ENCODE results near the gene P4HA2. TPM values are rescaled to one million over a fixed set of nuclear protein-coding genes. Genes with fewer than 3 reads are reported as not detected.
A peak's percentile ranks its signal among the peaks of the same experiment; 100 is the strongest.

Gene P4HA2
- total RNA-seq, 1 experiment from 2014 or later, result 15.1 TPM

DNA sequence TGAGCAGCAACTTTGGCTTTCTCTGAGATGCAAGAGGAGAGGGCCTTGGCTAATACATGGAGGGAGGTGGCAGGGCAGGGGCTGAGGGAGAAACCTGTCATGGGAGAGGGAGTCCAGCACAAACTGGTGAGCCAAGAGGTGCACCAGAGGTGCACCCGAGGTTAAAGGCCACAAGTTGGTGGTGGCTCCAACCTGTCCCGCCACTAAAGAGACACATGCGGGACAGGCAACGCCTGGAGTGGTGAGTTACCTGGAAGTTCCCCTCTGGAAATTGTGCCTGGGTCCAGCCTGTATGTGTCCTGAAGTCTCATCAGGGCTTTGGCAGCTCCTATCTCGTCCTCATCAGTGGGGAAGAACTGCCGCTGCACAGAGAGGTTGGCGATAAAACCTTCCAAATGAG, 14.0 kb downstream of the P4HA2 start (continued):
- TF ChIP-seq AFF4 (CRISPR knock-in tag; IDR thresholded peaks at IDR 0.05; ENCODE audit: borderline replicate concordance), result no peak
- TF ChIP-seq CREM (CRISPR knock-in tag; IDR thresholded peaks at IDR 0.05), result no peak
- TF ChIP-seq ATF2 (CRISPR knock-in tag; IDR thresholded peaks at IDR 0.05; ENCODE audit: borderline replicate concordance, low read depth), result no peak
- TF ChIP-seq, protein P1, sequence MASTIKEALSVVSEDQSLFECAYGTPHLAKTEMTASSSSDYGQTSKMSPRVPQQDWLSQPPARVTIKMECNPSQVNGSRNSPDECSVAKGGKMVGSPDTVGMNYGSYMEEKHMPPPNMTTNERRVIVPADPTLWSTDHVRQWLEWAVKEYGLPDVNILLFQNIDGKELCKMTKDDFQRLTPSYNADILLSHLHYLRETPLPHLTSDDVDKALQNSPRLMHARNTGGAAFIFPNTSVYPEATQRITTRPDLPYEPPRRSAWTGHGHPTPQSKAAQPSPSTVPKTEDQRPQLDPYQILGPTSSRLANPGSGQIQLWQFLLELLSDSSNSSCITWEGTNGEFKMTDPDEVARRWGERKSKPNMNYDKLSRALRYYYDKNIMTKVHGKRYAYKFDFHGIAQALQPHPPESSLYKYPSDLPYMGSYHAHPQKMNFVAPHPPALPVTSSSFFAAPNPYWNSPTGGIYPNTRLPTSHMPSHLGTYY (CRISPR knock-in tag; IDR thresholded peaks at IDR 0.05), result no peak

DNA sequence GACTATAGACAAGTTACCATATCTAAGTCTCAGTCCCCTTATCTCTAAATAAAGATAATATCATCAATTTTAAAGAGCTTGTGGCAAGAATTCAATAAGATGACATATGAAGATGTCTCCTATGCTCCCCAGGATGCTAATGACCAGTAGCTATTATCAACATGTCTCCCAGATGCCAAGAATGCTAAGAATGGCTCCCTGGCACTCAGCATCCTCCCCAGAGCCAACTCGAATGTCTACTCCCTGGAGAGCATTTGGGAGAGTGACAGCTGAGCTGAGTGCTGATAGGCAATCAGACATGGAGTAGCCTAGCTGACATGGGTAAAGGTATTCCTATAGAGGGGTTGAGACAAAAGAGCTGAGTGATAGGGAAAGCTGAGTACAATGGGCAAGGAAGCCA, 15.9 kb downstream of the P4HA2 start:
- ATAC-seq (peak; percentile 39), DNase-seq (ENCODE audit: low spot score) (no peak)
- H3K4me3 Mint-ChIP-seq, result no peak overlapping the region
- no peak for TF ChIP-seq NFYB (CRISPR knock-in tag; conservative IDR thresholded peaks at IDR 0.05; ENCODE audit: low read depth)
- TF ChIP-seq TCF7 (CRISPR knock-in tag; IDR thresholded peaks at IDR 0.05; ENCODE audit: low read depth), result no peak
- TF ChIP-seq, protein P2, sequence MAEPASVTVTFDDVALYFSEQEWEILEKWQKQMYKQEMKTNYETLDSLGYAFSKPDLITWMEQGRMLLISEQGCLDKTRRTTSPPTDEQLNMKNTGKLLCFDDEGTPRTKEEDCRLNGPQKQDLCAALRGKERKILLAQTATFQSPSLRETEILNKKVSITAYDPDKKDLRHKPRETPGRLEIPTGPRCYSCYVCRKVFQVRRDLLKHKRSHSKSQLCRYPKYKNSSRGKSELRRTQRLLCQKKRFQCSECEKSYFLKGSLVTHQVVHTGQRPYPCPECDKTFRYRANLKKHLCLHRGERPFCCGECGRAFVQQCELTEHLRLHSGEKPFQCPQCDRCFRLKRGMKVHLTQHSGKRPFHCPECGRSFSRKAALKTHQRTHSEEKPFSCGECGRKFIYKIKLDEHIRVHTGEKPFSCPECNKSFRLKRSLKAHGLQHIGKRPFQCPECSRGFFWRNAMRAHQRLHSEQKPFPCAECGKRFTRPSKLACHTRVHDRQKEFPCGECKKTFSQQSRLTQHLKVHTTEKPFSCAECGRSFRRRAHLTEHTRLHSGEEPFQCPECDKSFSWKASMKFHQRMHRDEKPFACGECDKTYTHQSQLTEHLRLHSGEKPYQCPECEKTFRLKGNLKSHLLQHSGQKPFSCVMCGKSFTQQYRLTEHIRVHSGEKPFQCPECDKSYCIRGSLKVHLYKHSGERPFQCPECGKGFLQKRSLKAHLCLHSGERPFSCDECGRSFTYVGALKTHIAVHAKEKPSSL (CRISPR knock-in tag; conservative IDR thresholded peaks at IDR 0.05), result no peak
- no peak for TF ChIP-seq GRHL2 (CRISPR knock-in tag; IDR thresholded peaks at IDR 0.05; ENCODE audit: insufficient replicate concordance, severe bottlenecking)
- H3K27me3 Mint-ChIP-seq (ENCODE audit: low read depth), result no peaks in the 10 kb centered on the region
- peaks cover 6% of the 10 kb centered on the region for H3K36me3 Mint-ChIP-seq
- ChIA-PET POLR2A (interaction anchor here (1.2 kb wide), 1 partner anchor 16 kb away, joined by 4 read pairs; the partner anchor contains the start of gene P4HA2), CTCF (interaction anchor here (0.9 to 1.5 kb wide), 3 partner anchors 22 to 31 kb away, joined by 3 to 6 read pairs (median 4); no protein-coding TSS in a partner anchor)
- H3K4me1 Mint-ChIP-seq, result peaks cover 9% of the 10 kb centered on the region
- no peaks in the 10 kb centered on the region for H3K9me3 Mint-ChIP-seq
- H3K27ac Mint-ChIP-seq, result no peak overlapping the region

DNA sequence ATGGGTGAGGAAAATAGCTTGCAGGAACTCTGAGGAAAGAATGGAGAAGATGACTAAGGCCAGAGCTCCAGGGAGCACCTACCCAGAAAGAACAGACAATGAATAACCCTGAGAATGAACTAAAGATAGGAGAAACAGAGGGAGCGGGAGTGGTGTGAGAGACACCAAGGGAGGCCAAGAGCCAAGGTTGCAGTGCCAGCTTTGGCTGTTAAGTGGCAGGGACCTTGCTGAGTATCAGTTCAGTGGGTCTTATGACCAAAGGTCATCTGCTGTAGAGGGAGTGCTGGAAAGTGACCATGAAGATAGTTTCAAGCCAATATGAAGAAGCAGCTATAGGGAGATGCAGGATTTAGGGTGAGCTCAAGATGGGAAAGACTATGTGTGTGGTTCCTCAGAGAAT, 16.7 kb downstream of the P4HA2 start:
- Mint-ChIP-seq H3K4me3 (no peak overlapping the region), H3K27ac (no peak overlapping the region), H3K27me3 (ENCODE audit: low read depth) (no peaks in the 10 kb centered on the region), H3K36me3 (peaks cover 6% of the 10 kb centered on the region), H3K4me1 (peaks cover 9% of the 10 kb centered on the region), H3K9me3 (no peaks in the 10 kb centered on the region)
- no peak for DNase-seq (ENCODE audit: low spot score)
- no peak for ATAC-seq
- ChIA-PET CTCF (interaction anchor here (1.2 to 1.5 kb wide), 3 partner anchors 21 to 27 kb away, joined by 3 to 6 read pairs (median 4); no protein-coding TSS in a partner anchor), POLR2A (no interaction called here)
- no peak for TF ChIP-seq TEAD1 (CRISPR knock-in tag; IDR thresholded peaks at IDR 0.05)
- no peak for TF ChIP-seq IRF2 (CRISPR knock-in tag; IDR thresholded peaks at IDR 0.05; ENCODE audit: borderline replicate concordance, low read depth)
- no peak for TF ChIP-seq FOXP1 (CRISPR knock-in tag; IDR thresholded peaks at IDR 0.05; ENCODE audit: borderline replicate concordance)
- no peak for TF ChIP-seq NFATC4 (CRISPR knock-in tag; IDR thresholded peaks at IDR 0.05)
- no peak for TF ChIP-seq EMX1 (CRISPR knock-in tag; IDR thresholded peaks at IDR 0.05)
- TF ChIP-seq AFF4 (CRISPR knock-in tag; IDR thresholded peaks at IDR 0.05; ENCODE audit: borderline replicate concordance), result no peak
- TF ChIP-seq ZBTB43 (CRISPR knock-in tag; IDR thresholded peaks at IDR 0.05), result no peak
- TF ChIP-seq, protein P2 (CRISPR knock-in tag; conservative IDR thresholded peaks at IDR 0.05), result no peak
- no peak for TF ChIP-seq SP1 (CRISPR knock-in tag; conservative IDR thresholded peaks at IDR 0.05)
- TF ChIP-seq ZNF423 (CRISPR knock-in tag; IDR thresholded peaks at IDR 0.05), result no peak

All from WTC11 (cell line).